Stimulated activated CD4-positive, alpha-beta T cell treated with anti-CD3 and anti-CD28 coated beads, Interleukin-4, amount 100 ng/mL, for 48 hours (primary cell): ENCODE data around the gene LEMD3.

Experiments used
- DNase-seq, 2 donors: peaks; one replicate each; pipeline ENCODE4 v3.0.0-alpha.2; 2020; ENCODE audit warnings: low read depth in 2 of 2

Gene LEMD3

GRCh38 chr12:65169320-65170208, at the start of gene LEMD3:
TSS of gene LEMD3 (plus strand) at chr12:65169583. CDS start at chr12:65169597, 14 bp downstream.
- peak; percentile 86 to 90 for DNase-seq

- DNase-seq: peak; percentile 5 to 16
Measured at GRCh38 chr12:65121049-65121955, 48.1 kb upstream of the LEMD3 start, which contains the start of gene WIF1. TSS of gene WIF1 (minus strand) at chr12:65121305. CDS start at chr12:65121191, 114 bp downstream.

GRCh38 chr12:65121956-65122469, 47.4 kb upstream of the LEMD3 start:
- DNase-seq: no peak

- DNase-seq: no peak
Measured at GRCh38 chr12:65122703-65123102, 46.7 kb upstream of the LEMD3 start.

GRCh38 chr12:65123435-65124063, 45.8 kb upstream of the LEMD3 start:
- DNase-seq: peak in 1 of 2 donors; percentile 17

- no peak for DNase-seq
Measured at GRCh38 chr12:65125247-65125646, 44.1 kb upstream of the LEMD3 start.

GRCh38 chr12:65125975-65126374, 43.4 kb upstream of the LEMD3 start:
- no peak for DNase-seq

GRCh38 chr12:65126482-65126881, 42.9 kb upstream of the LEMD3 start:
- no peak for DNase-seq

- no peak for DNase-seq
Measured at GRCh38 chr12:65133879-65134278, 35.5 kb upstream of the LEMD3 start.

GRCh38 chr12:65139389-65139788, 30.0 kb upstream of the LEMD3 start:
- no peak for DNase-seq

GRCh38 chr12:65140738-65141137, 28.6 kb upstream of the LEMD3 start:
- DNase-seq: no peak

GRCh38 chr12:65147312-65147905, 22.0 kb upstream of the LEMD3 start:
- DNase-seq: no peak

- DNase-seq: no peak
Measured at GRCh38 chr12:65152012-65152411, 17.4 kb upstream of the LEMD3 start.

- DNase-seq: no peak
Measured at GRCh38 chr12:65152596-65152995, 16.8 kb upstream of the LEMD3 start.

- no peak for DNase-seq
Measured at GRCh38 chr12:65155784-65156183, 13.6 kb upstream of the LEMD3 start.

- DNase-seq: no peak
Measured at GRCh38 chr12:65156366-65156841, 13.0 kb upstream of the LEMD3 start.

- no peak for DNase-seq
Measured at GRCh38 chr12:65157091-65157490, 12.3 kb upstream of the LEMD3 start.

- DNase-seq: no peak
Measured at GRCh38 chr12:65162609-65163008, 6.8 kb upstream of the LEMD3 start.

- no peak for DNase-seq
Measured at GRCh38 chr12:65164244-65164643, 5.1 kb upstream of the LEMD3 start.

- no peak for DNase-seq
Measured at GRCh38 chr12:65164774-65165173, 4.6 kb upstream of the LEMD3 start.

GRCh38 chr12:65168681-65169319, 583 bp upstream of the LEMD3 start:
- DNase-seq: no peak
